HepG2 (cell line): ENCODE data around the gene ZMYND10. TPM values are rescaled to one million over a fixed set of nuclear protein-coding genes. Genes with fewer than 3 reads are reported as not detected.

Source experiments
- ATM ChIP-seq: fragments of 450-650 bp; IDR thresholded peaks from 2 replicates; pipeline ENCODE4 v1.7.1; 2017; ENCODE audit warnings: mild to moderate bottlenecking, borderline replicate concordance
- BCL6 ChIP-seq: IDR thresholded peaks from 2 replicates; pipeline ENCODE4 v1.6.1; 2016; ENCODE audit warnings: missing genetic modification reagents, missing compliant biosample characterization
- LCORL ChIP-seq, 2 experiments: fragments of 450-650 bp in 1 of 2; sonication (generic) in 1 of 2; formaldehyde crosslinking in 1 of 2; IDR thresholded peaks; 2 replicates each; pipeline versions ENCODE4 v1.5.0 to v1.6.1; 2017 to 2020; ENCODE audit warnings: antibody characterized with exemption in 1 of 2, missing genetic modification reagents in 1 of 2
- MAZ ChIP-seq, 2 experiments: sonication (generic) in 1 of 2; formaldehyde crosslinking in 1 of 2; IDR thresholded peaks; 2 replicates each; pipeline versions ENCODE4 v1.5.0 to v1.6.1; 2012 to 2020; ENCODE audit warnings: low read depth in 2 of 2, mild to moderate bottlenecking in 2 of 2, borderline replicate concordance in 1 of 2, improper control_type of control experiment in 1 of 2, low read length in 1 of 2, missing genetic modification reagents in 1 of 2, moderate library complexity in 1 of 2
- MEIS1 ChIP-seq: sonication (generic); formaldehyde crosslinking; IDR thresholded peaks from 2 replicates; pipeline ENCODE4 v1.9.0; 2021; ENCODE audit warnings: mild to moderate bottlenecking, missing genetic modification reagents, moderate library complexity, borderline replicate concordance
- NR2F2 ChIP-seq: IDR thresholded peaks from 2 replicates; pipeline ENCODE4 v1.6.1; 2012; ENCODE audit warnings: low read depth, inconsistent platforms, borderline replicate concordance
- ONECUT2 ChIP-seq: sonication (generic); formaldehyde crosslinking; IDR thresholded peaks from 2 replicates; pipeline ENCODE4 v1.4.0; 2020; ENCODE audit warnings: missing genetic modification reagents
- RFX1 ChIP-seq: fragments of 450-650 bp; IDR thresholded peaks from 2 replicates; pipeline ENCODE4 v1.6.1; 2017
- SNAPC5 ChIP-seq: sonication (generic); formaldehyde crosslinking; IDR thresholded peaks from 2 replicates; pipeline ENCODE4 v1.8.1; 2023; ENCODE audit warnings: mild to moderate bottlenecking, missing genetic modification reagents, borderline replicate concordance
- SP140L ChIP-seq: sonication (generic); formaldehyde crosslinking; IDR thresholded peaks from 2 replicates; pipeline ENCODE4 v1.4.0; 2020; ENCODE audit warnings: missing genetic modification reagents, borderline replicate concordance
- TAF1 ChIP-seq: sonication (generic); formaldehyde crosslinking; IDR thresholded peaks from 2 replicates; pipeline ENCODE4 v1.4.0; 2020; ENCODE audit warnings: missing genetic modification reagents
- TCF12 ChIP-seq, 2 experiments: fragments of 450-650 bp in 1 of 2; sonication (generic) in 1 of 2; formaldehyde crosslinking in 1 of 2; IDR thresholded peaks; 2 replicates each; pipeline versions ENCODE4 v1.6.1 to v1.8.0; 2017 to 2022; ENCODE audit warnings: antibody characterized with exemption in 1 of 2, mild to moderate bottlenecking in 1 of 2, missing genetic modification reagents in 1 of 2, moderate library complexity in 1 of 2
- THYN1 ChIP-seq: sonication (generic); formaldehyde crosslinking; IDR thresholded peaks from 2 replicates; pipeline ENCODE4 v1.8.1; 2023; ENCODE audit warnings: low read depth, mild to moderate bottlenecking, moderate library complexity, missing genetic modification reagents, borderline replicate concordance
- ZBTB3 ChIP-seq: sonication (generic); formaldehyde crosslinking; IDR thresholded peaks from 2 replicates; pipeline ENCODE4 v1.4.0; 2020; ENCODE audit warnings: low read depth, mild to moderate bottlenecking, moderate library complexity, missing genetic modification reagents, borderline replicate concordance
- ZKSCAN1 ChIP-seq: fragments of 150-350 bp; IDR thresholded peaks from 2 replicates; pipeline ENCODE4 v1.6.1; 2014; ENCODE audit warnings: low read length
- ZNF232 ChIP-seq: sonication (generic); formaldehyde crosslinking; IDR thresholded peaks from 2 replicates; pipeline ENCODE4 v1.4.0; 2020; ENCODE audit warnings: missing genetic modification reagents, borderline replicate concordance
- ZNF362 ChIP-seq: sonication (generic); formaldehyde crosslinking; IDR thresholded peaks from 2 replicates; pipeline ENCODE4 v1.4.0; 2020; ENCODE audit warnings: missing genetic modification reagents, mild to moderate bottlenecking, borderline replicate concordance
- ZNF556 ChIP-seq: sonication (generic); formaldehyde crosslinking; IDR thresholded peaks from 2 replicates; pipeline ENCODE4 v1.4.0; 2020; ENCODE audit warnings: mild to moderate bottlenecking, missing genetic modification reagents, borderline replicate concordance
- ZNF710 ChIP-seq: sonication (generic); formaldehyde crosslinking; IDR thresholded peaks from 2 replicates; pipeline ENCODE4 v1.5.0; 2020; ENCODE audit warnings: mild to moderate bottlenecking, missing genetic modification reagents, borderline replicate concordance
- ZNF879 ChIP-seq: sonication (generic); formaldehyde crosslinking; IDR thresholded peaks from 2 replicates; pipeline ENCODE4 v1.8.1; 2023; ENCODE audit warnings: missing genetic modification reagents
- polyA plus RNA-seq, 8 experiments: library from polyadenylated mRNA; depleted of rRNA in 3 of 8; stranded (reverse) in 7 of 8; unstranded in 1 of 8; fragments of >200 nt; fragmentation: Illumina TruSeq in 4 of 8; extraction: Trizol in 4 of 8; gene quantifications; 2 replicates each; pipeline versions ENCODE4 v1.2.1 to v1.2.3, GENCODE V29; 2011 to 2016; ENCODE audit warnings: low read depth in 4 of 8, missing spikeins in 1 of 8, mixed read lengths in 1 of 8; ENCODE audit not compliant: insufficient read depth in 1 of 8
- total RNA-seq, 5 experiments: library from RNA; depleted of rRNA; stranded (reverse); fragments of >200 nt; fragmentation: Illumina TruSeq; extraction: Trizol; gene quantifications; 2 replicates each; pipeline ENCODE4 v1.2.3, GENCODE V29; 2016; ENCODE audit warnings: low read depth in 1 of 5
- TF ChIP-seq, protein P1 (sequence below): sonication (generic); formaldehyde crosslinking; IDR thresholded peaks from 2 replicates; pipeline ENCODE4 v1.4.0; 2020; ENCODE audit warnings: missing genetic modification reagents
- TF ChIP-seq, protein P2 (sequence below): sonication (generic); formaldehyde crosslinking; IDR thresholded peaks from 2 replicates; pipeline ENCODE4 v1.5.0; 2020; ENCODE audit warnings: missing genetic modification reagents, mild to moderate bottlenecking, borderline replicate concordance

Gene ZMYND10
- total and polyA plus RNA-seq, 2 of the 13 experiments (the other 11 are each of a cell fraction or from before 2014, with no cell fraction given): 0.60 to 0.74 TPM

DNA sequence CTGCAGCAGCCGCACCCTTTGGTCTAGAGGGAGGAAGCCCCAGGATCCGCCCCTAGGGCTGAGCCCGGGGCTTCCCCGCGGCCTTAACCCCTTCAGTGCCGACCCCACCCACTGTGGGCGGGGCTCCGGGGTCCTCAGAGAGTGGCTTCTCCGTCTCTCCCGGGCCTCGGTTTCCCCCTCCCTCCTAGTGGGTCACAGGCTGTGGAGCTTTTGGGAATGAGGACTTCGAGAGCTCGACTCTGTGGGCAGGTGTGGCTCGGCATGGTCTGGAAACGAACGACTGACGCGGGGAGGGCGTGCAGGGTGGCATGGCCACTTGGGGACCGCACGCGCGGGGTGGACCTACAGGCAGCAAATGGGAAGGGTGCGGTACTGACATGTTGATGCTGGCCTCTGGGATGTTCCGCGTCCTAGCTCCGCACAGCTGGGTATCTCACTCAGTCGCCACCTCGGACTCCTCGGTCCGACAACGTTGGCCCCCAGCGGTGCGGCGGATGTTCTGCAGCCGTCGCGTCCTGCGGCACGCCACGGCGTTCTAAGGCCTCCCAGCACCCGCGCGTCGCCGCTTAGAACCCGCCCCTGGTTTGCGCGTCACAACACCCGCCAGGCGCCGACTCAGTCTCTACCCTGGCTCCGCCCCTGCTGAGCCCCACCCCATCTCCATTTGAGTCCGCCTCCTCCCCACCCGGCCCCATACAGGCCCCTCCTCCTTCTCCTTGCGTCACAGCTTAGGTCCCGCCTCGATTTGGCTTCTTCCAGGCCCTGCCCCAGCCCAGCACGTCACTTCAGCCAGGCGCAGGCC is 46.5 kb downstream of the ZMYND10 start, which contains the start of the genes HYAL3 and NAA80 (continued):
- TF ChIP-seq TAF1 (CRISPR knock-in tag) (peak; percentile 79; the same call in 1 of the 2 replicates), MAZ (IDR thresholded peaks at IDR 0.05; ENCODE audit: borderline replicate concordance, low read depth, low read length) (peak; percentile 75; the same call in 1 of the 2 replicates), MAZ (CRISPR knock-in tag; IDR thresholded peaks at IDR 0.05; ENCODE audit: low read depth) (no peak; the same call in 1 of the 2 replicates), ZKSCAN1 (no peak), ZNF362 (CRISPR knock-in tag) (peak; percentile 27; the same call in 1 of the 2 replicates), ZNF556 (CRISPR knock-in tag) (no peak; the same call in 1 of the 2 replicates), LCORL (IDR thresholded peaks at IDR 0.05) (no peak), LCORL (CRISPR knock-in tag; IDR thresholded peaks at IDR 0.05) (no peak), TCF12 (IDR thresholded peaks at IDR 0.05) (no peak), TCF12 (CRISPR knock-in tag; IDR thresholded peaks at IDR 0.05) (no peak), MEIS1 (CRISPR knock-in tag) (peak; percentile 76; the same call in 1 of the 2 replicates), ATM (no peak), ZNF879 (CRISPR knock-in tag) (no peak), ZBTB3 (CRISPR knock-in tag) (no peak; the same call in 1 of the 2 replicates), NR2F2 (no peak), ONECUT2 (CRISPR knock-in tag) (no peak), ZNF710 (CRISPR knock-in tag) (peak; percentile 45; the same call in 1 of the 2 replicates), THYN1 (no peak), RFX1 (no peak), SP140L (no peak), SNAPC5 (CRISPR knock-in tag) (no peak; the same call in 1 of the 2 replicates), BCL6 (CRISPR knock-in tag) (peak; percentile 31; the same call in 1 of the 2 replicates), ZNF232 (CRISPR knock-in tag) (no peak; the same call in 1 of the 2 replicates)
- TF ChIP-seq, protein P1, sequence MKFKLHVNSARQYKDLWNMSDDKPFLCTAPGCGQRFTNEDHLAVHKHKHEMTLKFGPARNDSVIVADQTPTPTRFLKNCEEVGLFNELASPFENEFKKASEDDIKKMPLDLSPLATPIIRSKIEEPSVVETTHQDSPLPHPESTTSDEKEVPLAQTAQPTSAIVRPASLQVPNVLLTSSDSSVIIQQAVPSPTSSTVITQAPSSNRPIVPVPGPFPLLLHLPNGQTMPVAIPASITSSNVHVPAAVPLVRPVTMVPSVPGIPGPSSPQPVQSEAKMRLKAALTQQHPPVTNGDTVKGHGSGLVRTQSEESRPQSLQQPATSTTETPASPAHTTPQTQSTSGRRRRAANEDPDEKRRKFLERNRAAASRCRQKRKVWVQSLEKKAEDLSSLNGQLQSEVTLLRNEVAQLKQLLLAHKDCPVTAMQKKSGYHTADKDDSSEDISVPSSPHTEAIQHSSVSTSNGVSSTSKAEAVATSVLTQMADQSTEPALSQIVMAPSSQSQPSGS: no peak
- TF ChIP-seq, protein P2, sequence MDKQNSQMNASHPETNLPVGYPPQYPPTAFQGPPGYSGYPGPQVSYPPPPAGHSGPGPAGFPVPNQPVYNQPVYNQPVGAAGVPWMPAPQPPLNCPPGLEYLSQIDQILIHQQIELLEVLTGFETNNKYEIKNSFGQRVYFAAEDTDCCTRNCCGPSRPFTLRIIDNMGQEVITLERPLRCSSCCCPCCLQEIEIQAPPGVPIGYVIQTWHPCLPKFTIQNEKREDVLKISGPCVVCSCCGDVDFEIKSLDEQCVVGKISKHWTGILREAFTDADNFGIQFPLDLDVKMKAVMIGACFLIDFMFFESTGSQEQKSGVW (CRISPR knock-in tag): no peak
